GM18861 (cell line): ENCODE measurements around the gene TBKBP1.
"Not testable (repeated sequence)": the region's sequence is repeated elsewhere in the genome, so short reads cannot be mapped to it uniquely, and the experiment has no call there.

ENCODE experiments used
- ATAC-seq: cut with Tn5 transposase; IDR thresholded peaks from one replicate; pipeline ENCODE4 v1.9.1; 2021; ENCODE audit not compliant: unreplicated experiment

The TBKBP1 gene

DNA sequence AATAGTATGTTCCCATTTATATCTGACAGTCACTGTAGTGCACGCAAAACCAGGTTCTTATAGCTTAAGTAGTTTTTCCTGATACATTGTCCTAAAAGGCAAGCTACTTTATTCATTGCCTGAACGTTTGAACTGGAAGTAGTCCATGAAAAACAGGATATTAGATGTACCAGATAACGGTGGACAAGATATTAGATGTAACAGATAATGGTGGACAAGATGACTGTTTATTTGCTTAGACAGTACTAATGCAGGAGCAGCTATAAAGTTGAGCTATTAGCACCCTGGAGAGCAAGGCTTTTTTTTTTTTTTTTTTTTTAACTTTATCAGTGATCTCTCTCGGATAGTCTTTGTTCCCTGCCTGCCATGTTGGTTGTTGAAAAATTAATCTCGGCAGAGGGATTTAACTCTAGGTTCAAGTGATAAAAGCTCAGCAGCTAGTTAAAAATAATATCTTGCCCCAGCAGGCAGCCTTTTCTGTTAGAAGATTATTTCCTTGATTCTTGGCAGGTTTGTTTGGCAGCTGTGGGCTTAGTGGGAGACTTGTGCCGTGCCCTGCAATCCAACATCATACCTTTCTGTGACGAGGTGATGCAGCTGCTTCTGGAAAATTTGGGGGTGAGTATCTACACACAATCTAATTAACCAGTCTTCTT lies 17.3 kb upstream of the TBKBP1 start:
- ATAC-seq, result no peak

DNA sequence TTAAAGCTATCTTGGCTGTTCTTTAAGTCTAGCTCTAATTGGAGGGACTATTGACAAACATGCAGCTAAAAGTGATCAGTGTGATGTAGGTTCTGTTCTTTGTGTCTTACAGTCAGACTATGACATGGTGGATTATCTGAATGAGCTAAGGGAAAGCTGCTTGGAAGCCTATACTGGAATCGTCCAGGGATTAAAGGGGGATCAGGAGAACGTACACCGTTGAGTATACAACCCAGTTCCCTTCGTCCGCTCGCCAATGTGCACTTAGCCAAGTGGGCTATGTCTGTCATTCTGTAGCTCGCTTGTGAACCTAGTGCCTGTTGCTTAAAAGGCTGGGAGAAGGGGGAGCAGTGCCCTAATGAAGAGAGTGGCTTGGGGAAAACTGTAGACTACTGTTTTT lies 15.8 kb upstream of the TBKBP1 start:
- ATAC-seq, result no peak

DNA sequence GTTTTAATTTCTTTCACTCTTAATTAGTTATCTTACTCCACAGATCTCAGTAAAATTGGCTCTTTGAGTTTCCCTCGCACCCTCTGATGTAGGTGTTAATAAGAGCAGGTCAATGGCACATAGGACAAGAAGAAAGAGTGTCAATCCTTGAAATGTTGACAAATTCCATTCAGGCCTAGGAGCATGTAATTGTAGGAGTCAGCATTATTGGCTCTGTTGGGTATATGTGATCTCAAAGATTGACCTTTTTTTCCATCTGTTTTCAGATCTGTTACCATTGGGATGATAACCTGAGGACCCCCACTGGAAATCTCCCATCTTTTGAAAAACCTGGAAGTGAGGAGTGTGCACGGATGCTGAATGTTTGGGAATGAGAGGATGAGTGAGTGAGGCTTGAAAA lies 11.8 kb upstream of the TBKBP1 start:
- no peak for ATAC-seq

DNA sequence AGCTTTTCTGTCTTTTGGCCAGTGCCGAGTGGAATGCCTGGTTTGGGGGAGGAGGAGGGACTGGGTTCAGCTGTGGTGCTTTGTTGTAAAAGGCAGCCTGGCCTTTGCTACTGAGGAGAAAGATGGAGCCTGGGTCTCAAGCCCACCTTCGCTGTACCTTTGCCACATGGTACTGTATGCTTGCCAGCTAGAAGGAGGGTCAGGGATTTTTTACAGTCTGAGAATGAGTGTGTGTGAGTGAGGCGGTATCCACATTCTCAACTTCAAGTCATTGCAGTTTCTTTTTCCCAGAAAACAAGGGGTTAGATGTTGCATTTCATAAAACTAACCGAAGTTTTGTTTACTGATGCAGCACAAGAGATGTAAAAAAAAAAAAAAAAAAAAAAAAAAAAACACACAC lies 11.2 kb upstream of the TBKBP1 start:
- ATAC-seq, result not testable (repeated sequence)

DNA sequence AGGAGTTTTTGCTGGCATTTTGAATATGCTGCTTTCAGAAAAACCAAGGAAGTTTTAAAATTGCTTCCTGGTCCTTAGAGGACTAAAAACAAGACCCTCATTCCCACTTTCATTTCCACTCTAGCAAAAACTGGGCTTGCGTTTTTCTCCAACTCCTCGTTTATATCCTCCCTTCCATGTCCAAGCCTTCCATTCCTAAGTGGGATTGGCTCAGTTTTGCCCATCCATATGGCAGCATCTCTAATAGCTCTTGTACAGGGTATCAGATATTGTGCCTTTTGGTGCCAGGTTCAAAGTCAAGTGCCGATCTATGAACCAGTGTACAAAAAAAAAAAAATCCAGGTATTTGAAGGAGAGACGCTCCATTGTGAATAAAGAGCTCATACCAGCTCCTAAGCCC lies 9.9 kb upstream of the TBKBP1 start:
- ATAC-seq, result no peak

DNA sequence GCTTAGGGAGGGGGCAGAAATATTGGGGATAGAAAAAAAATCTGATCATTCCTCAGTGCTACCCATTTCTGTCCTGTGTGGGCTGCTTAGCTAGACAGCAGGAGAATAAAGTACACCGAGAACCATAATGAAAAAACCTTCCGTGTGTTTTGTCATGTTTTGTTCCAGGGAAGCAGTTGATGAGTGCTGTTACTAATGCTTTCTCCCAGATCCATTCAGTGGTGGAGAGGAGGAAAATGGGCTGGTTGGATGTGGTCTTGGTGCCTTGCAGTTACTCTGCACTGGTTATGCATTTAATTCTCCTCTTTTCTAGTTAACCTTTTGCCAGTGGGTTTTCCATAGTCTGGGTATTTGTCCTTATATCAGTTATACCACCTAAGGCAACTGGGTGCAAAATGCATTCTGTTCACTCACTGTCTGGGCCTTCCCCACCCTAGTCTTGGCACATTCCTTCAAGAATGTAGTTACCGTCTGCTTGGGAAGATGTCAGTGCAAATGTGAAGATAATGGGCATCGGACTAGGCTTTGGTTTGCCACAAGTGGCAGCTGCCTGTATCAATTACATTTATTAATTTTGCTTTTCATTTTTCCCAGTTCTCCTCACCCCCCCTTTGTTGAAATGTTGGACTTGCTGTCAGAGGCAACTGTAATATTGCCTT lies 9.3 kb upstream of the TBKBP1 start:
- no peak for ATAC-seq

DNA sequence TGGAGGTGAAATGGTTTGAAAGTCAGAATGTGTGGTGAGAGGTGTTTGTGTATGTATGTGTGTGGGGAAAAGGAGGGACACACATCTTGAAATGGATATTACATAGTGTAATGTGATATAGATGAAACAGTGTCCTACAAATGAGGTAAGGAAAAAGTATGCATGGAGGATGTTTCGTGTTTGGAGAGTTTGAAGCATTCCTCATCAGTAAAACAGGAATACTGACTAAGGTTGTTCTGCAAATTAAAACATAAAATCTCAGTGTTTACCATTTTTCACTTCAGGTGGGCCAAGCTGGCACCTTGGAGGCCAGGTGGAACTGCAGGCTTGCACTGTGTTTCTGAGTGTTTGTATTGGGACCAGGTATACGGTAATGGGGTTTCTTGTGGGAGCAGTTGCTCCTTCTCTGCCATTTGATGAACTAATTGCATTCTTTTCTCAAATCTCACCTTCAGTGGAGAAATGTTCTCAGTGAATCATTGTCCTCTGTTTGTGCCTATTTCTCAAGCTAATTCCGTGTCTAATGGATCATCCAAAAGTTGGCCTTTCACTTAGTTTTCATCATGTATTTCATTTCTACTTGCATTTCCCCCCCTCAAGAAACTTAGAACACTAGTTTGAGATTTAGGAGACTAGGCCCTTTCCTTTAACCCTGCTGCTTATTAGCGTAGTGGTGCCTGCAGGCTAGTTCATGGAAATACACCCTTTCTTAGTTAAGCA lies 8.2 kb upstream of the TBKBP1 start:
- no peak for ATAC-seq

DNA sequence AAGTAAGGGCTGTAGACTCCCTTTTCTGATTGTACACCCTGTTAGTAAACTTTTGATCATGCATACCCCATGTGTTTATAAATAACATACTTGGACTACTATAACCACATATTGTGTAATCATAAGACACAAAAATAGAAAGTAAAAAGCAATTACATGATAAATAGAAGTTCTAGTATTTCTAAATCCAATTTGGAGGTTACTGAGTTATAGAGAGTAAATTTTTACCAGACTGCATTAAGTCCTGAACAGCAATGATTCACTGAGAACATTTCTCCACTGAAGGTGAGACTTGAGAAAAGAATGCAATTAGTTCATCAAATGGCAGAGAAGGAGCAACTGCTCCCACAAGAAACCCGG lies 7.7 kb upstream of the TBKBP1 start:
- no peak for ATAC-seq

DNA sequence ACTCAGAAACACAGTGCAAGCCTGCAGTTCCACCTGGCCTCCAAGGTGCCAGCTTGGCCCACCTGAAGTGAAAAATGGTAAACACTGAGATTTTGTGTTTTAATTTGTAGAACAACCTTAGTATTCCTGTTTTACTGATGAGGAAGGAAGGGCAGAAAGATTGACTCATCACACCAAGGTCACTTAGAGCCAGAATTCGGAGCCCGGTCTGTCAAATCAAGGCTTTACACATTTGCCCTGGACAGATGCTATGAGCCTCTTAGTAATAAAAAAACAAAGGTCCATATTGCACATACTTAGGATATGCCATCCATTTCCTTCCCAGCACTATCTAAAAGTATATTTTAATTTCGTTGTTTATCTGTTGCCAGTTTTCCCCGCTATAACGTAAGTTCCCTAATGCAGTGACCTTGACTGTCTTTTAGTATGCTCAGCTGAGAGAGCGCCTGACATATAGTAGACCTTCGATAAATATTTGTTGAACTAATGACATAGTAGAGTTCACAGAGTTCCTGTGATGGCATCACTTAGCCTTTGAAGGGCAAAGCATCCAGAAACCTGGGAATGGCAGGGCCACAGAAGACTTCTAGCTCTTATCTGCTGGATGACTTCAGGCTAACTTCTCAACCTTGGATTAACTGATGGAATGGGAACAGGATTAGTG lies 7.2 kb upstream of the TBKBP1 start:
- ATAC-seq, result no peak

DNA sequence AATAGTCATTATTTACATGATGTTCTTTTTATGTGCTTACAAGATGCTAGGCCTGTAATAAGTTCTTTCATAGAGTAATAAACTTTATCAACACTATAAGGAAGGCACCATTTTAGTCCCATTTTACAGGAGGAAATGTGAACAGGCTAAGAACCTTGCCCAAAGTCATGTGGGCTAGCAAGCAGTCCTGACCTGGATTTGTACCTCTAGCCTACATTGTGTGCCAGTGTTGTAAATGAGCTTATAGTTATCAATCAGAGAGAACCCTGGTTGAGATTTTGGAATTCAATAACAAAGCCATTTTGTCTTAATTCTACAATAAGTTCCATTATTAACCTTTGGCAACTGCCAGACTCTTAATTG lies 6.7 kb upstream of the TBKBP1 start:
- ATAC-seq, result no peak

DNA sequence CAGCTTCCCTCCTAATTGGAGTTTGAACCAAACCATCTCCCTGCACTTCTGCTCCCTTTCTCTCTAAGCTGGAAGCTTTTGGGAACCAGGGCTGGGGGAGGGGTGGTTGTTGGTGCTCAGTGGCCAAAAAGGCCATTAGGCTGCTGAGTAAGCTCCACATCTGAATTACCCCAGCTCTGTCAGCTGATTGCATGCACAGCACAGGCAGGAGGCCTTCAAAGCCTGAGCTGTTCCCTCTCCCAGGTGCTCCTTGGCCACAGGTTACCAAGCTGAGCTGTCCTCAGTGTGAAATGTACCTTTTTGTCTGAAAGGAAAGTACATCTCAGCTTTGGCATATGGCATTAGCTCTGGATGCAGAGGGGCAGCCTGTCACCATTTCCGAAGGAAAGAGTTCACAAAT lies 6.2 kb upstream of the TBKBP1 start:
- no peak for ATAC-seq

DNA sequence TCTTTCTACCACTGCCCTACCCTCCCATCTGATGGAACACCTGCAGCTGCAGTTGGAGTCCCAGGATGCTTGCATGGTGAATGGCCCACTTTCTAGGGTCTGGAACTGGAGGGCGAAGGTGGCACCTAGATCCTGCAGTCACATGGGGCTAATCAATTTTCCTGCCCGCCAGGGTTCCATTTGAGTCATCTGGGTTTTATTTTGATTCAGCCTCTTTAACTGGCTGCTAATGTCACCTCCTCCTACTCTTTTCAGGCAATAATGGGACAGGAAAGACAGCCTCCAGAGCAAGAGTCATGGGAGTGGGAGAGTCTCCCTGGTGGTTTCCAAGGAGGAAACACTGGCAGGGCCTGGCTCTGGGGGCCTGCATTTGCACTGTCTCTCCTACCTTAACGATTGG lies 3.8 kb upstream of the TBKBP1 start:
- no peak for ATAC-seq

DNA sequence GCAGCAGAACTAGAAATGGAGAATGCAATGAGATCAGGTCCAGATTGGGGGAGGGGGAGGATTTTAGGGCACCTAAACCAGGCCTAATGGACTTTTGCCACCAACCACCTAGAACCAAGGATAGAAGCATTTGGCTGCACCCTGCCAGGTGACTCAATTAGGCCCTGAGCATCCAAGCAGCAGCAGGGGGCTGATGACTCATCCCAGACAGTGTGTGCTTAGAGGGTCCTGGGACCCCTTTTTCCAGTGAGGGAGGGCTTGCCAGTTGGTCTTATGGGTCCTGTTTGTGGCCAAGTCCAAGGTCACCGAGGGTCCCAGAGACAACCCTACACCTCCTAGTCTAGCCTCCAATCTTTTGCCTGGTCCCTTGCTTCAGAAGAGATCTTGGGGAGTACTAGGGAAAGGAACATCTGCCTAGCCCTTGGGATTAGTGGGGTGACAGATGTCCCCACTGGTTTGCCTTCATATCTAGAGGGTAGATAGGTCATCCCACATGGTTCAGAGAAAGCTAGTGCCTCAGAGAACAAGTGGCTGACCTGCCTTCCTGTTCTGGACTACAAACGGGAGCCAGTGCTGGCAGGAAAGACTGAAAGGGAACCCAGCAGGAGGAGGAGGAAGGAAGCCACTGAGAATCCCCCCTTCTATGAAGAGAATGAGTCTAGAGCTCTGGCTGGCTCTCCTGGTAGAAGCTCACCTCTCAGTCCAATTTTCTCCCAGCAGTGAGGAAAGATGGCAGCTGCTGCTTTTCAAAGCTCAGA lies 1.6 kb upstream of the TBKBP1 start:
- ATAC-seq, result no peak

DNA sequence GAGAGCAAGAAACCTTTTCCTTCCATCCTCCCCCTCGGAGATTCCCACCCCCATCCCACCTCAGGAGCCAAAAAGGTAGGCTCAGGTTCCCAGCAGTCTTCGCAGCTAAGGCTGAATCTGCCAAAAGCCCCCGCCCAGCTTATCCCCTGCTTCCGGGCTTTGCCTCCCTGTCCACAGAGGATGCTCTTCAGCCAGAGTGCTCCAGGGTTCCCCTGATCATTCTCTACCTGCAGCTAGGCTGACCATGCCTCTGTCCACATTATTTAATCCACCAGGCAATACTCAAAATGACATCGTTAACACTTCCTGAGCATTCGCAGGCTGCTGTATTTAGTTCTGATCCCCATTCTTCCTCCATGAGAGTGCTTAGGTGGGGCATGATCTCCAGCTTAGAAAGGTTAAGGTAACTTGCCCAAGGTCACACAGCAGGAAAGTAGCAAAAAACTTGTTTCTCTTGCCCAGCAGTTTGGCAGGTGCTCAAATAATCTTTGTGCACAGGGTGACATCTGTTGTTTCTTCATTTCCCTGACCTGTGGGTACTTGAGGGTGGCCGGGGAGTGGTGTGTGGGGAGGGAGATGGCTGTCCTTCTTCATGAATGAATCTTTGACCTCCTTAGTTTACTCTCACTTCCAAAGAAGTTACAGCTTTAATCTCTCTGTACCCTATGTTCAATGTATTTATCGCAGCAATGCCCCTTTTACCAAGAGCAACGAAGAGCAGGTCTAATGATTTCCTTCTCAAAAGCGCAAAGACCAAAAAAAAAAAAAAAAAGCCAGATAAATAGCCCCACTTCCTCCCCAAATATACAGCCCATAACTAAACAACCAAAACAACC lies 848 bp upstream of the TBKBP1 start:
- ATAC-seq, result no peak

DNA sequence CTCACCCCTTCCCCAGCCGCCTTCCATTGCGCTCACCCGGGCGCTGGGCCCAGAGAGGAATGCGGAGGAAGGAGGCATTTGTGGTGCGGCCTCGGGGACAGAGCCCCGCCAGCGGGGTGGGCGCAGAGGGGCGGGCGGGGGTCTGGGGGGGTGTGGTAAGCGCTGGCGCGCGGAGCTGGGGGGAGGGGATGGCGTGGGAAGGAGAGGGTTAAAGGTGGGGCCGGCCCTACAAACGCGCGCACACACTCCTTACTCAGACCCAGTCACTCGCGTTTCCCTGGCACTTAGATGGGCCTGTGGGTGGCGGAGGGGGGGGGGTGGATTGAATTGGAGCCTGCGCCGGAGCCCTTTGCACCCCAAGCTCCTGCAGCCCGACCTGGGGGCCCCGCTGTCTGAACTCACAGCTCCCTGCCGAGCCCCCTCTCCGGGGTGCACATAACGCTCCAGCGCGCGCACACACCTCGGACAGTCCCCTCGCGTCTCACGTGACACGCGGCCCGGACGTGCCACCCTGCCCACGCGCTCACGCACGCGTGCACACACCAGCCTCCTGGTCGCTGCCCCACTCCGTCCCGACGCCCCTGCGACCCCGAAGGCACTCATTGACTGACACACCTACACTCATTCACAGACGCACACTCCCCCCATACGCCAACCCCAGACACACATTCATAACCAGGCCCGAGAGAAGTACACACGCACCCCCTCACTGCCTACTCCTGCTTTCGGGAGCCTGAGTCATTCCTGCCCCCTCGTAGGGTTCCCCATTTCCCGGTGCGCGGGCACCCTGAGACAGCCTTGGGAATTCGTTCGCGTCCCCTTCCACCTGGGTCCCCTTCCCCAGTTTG lies 844 bp downstream of the TBKBP1 start:
- ATAC-seq, result no peak

DNA sequence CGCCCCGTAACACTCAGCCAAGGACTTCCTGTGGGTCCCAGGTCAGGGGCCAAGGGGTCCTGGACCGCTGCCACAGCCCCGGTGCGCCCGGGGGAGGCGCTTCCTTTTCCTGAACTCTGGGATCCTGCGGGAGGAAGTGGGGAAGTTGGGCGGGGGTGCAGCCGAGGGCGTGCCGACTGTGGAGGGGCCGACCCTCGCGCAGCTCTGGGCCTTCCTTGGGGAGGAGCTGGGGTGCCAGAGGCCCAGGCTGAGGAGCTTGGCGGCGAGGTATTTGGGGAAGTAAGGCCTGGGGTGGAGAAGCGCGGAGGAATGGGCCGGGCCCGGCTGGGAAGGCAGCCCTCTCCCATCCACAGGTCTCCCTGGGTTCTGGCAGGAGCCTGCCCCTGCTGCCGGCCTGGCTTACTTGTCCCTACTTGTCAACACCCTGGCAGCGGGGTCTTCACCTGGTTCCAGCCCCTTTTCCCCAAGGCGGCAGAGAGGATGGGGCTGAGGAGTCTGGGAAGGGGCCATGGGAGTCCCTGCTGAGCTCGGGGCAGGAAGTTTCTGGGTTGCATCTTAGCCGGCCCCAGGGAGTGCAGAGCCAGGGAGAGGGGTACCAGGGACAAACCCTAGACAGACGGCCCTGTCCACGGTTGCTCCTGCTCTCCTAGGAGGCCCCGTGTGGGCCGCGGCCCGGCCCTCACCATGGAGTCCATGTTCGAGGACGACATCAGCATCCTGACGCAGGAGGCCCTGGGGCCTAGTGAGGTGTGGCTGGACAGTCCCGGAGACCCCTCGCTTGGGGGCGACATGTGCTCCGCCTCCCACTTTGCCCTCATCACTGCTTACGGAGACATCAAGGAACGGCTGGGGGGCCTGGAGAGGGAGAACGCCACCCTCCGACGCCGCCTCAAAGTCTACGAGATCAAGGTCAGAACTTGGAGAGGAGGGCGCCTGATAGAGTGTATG lies 1.7 kb downstream of the TBKBP1 start:
- no peak for ATAC-seq

DNA sequence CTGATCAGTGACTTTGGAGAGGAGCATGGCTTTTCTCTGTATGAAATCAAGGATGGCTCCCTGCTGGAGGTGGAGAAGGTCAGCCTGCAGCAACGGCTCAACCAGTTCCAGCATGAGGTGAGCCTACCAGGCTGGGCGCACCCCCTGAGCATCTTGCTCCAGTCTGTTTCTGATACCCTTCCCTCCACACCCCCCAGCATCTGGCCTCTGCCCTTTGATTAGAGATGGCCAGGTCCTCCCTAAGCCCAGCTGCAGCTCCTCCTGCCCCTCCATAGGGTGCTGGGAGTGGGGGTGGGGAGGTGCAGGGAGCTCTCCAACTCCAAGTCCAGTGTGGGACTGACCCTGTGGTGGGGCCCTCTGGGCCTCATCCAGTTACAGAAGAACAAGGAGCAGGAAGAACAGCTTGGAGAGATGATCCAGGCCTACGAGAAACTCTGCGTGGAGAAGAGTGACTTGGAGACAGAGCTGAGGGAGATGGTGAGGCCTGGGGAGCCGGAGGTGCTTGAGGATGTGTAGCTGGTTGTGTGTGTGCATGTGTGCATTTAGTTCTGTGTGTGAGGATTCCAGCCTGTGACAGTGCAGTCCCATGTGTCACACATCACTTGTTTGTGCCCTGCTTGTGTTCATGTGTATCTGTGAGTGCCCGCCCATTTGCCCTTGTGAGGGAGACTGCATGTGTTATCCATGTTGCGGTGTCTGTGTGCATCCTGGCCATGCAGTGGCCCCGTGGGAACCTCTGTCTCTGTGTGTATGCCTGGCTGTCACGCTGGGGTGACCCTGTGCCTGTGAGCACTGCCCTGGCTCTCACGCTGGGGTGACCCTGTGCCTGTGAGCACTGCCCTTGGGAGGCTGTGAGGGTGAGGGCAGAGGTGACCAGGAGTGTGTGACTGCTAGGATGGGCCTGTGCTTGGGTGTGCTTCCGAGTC lies 3.0 kb downstream of the TBKBP1 start:
- ATAC-seq, result no peak
